Left lung (tissue), 10 donors: ENCODE data around the gene TTC33. TPM values are rescaled to one million over a fixed set of nuclear protein-coding genes. Genes with fewer than 3 reads are reported as not detected.
A peak's percentile ranks its signal among the peaks of the same experiment; 100 is the strongest.

ENCODE experiments used
- ATAC-seq: fragments of 200-7000 bp; cut with Tn5 transposase; one replicate; pipeline ENCODE4 v1.9.1; 2020; ENCODE audit warnings: moderate library complexity
- DNase-seq, 4 donors: peaks; one replicate each; pipeline ENCODE4 v3.0.0-alpha.2; 2013 to 2020
- H3K27ac ChIP-seq, 2 donors: fragments of 200-600 bp; sonication (generic) in 1 of 2; one replicate each; pipeline versions ENCODE4 v1.5.0 to v1.8.0; 2020 to 2021
- H3K27me3 ChIP-seq, 2 donors: fragments of 200-600 bp; sonication (generic) in 1 of 2; one replicate each; pipeline versions ENCODE4 v1.5.0 to v1.8.0; 2020 to 2021
- H3K36me3 ChIP-seq, 2 donors: fragments of 200-600 bp; sonication (generic) in 1 of 2; one replicate each; pipeline versions ENCODE4 v1.5.0 to v1.8.0; 2020 to 2021
- H3K4me1 ChIP-seq, 2 donors: fragments of 200-600 bp; one replicate each; pipeline ENCODE4 v1.8.0; 2021
- H3K4me3 ChIP-seq, 2 donors: fragments of 200-600 bp; sonication (generic) in 1 of 2; one replicate each; pipeline versions ENCODE4 v1.5.0 to v1.8.0; 2020 to 2021; ENCODE audit warnings: mild to moderate bottlenecking in 1 of 2
- H3K9me3 ChIP-seq, 2 donors: fragments of 200-600 bp; sonication (generic) in 1 of 2; one replicate each; pipeline versions ENCODE4 v1.5.0 to v1.8.0; 2020 to 2021
- CTCF ChIP-seq, 2 donors: fragments of 200-600 bp; sonication (generic) in 1 of 2; IDR thresholded peaks; one replicate each; pipeline versions ENCODE4 v1.5.0 to v1.8.0; 2021; ENCODE audit warnings: antibody characterized with exemption in 2 of 2
- intact Hi-C, 2 donors: fragments of 100-400 bp; cut with DNase I; formaldehyde crosslinking; loops; one replicate each; pipeline versions ENCODE4 v1.11.2 to v1.14.2; 2022
- polyA plus RNA-seq, 6 donors: library from polyadenylated mRNA; unstranded; fragments of 120-200 nt; gene quantifications; one replicate each; pipeline ENCODE4 v1.2.1, GENCODE V29; 2013; ENCODE audit not compliant: insufficient read length in 6 of 6
- total RNA-seq, 2 donors: library from RNA; stranded (reverse); fragmentation: NEBNext Ultra II Directional; extraction: Animal tissue kit (Norgen Biotek cat#: 25700); gene quantifications; one replicate each; pipeline ENCODE4 v1.2.1, GENCODE V29; 2021
- donor health status: DM: no; HTN: yes; CAD: no.
- donor health status: DM: no; HTN: no; CAD: no.

TTC33 gene
- total and polyA plus RNA-seq, 8 donors, result 11.1 to 41.0 (median 33.0) TPM

DNA sequence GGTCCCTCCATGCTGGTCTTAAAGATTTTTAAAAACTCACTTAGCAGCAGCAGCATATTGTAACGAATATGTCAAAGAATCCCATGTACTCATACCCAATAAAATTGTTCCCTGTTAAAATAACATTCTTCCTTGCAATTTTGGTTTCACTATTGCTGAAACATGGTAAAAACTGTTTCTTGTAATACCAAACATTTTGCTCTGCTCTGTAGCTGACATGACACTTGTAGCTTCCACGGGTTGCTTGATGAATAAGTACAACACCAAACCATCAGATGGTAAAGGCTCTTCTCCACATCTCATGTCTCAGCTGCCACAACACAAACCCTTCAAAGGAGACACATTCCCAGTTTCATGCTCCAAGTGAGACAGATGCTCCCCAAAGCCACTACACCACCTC is 256.8 kb downstream of the TTC33 start:
- Histone ChIP-seq H3K27ac (no peak overlapping the region), H3K4me1 (peaks cover 0 to 8% of the 10 kb centered on the region in 2 donors), H3K27me3 (no peaks in the 10 kb centered on the region), H3K4me3 (no peak overlapping the region), H3K36me3 (no peaks in the 10 kb centered on the region), H3K9me3 (no peaks in the 10 kb centered on the region)
- ATAC-seq (no peak), DNase-seq (no peak)
- TF ChIP-seq CTCF (IDR thresholded peaks at IDR 0.05), result no peak
- intact Hi-C loops, result no loop called here

DNA sequence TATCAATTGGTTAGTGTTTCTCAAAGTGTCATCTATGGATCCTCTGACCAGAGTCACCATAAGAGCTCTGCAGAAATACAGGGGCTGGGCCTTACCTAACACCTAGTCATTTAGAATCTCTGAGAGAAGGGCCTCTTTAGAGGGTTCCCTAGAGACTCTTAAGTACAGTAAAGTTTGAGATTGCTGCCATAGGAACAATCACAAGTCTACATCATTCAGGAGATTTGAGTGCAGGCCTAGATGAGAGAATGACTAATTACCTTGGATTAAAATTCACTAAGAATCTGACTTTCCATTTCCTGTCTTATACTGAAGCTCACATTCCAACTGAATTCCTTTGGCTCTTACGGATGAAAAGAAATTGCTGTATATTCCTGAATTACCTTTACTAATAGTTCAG is 258.2 kb downstream of the TTC33 start:
- intact Hi-C loops, result no loop called here
- H3K36me3 ChIP-seq, result no peaks in the 10 kb centered on the region
- H3K27me3 ChIP-seq, result no peaks in the 10 kb centered on the region
- no peak overlapping the region for H3K4me3 ChIP-seq
- peak; percentile 94 for ATAC-seq
- no peak overlapping the region for H3K27ac ChIP-seq
- no peak for TF ChIP-seq CTCF (IDR thresholded peaks at IDR 0.05)
- peak in 1 of 4 donors; percentile 40 for DNase-seq
- no peaks in the 10 kb centered on the region for H3K9me3 ChIP-seq
- H3K4me1 ChIP-seq, result peaks cover 0 to 8% of the 10 kb centered on the region in 2 donors

- Histone ChIP-seq H3K4me3 (no peak overlapping the region), H3K9me3 (no peaks in the 10 kb centered on the region), H3K27me3 (no peaks in the 10 kb centered on the region), H3K36me3 (no peaks in the 10 kb centered on the region), H3K4me1 (peaks cover 6 to 25% of the 10 kb centered on the region in 2 donors), H3K27ac (no peak overlapping the region)
- intact Hi-C loops, result no loop called here
- TF ChIP-seq CTCF (IDR thresholded peaks at IDR 0.05), result no peak
- DNase-seq (no peak), ATAC-seq (no peak)
These were observed 260.5 kb downstream of the TTC33 start for GRCh38 chr5:40495237-40495635.

DNA sequence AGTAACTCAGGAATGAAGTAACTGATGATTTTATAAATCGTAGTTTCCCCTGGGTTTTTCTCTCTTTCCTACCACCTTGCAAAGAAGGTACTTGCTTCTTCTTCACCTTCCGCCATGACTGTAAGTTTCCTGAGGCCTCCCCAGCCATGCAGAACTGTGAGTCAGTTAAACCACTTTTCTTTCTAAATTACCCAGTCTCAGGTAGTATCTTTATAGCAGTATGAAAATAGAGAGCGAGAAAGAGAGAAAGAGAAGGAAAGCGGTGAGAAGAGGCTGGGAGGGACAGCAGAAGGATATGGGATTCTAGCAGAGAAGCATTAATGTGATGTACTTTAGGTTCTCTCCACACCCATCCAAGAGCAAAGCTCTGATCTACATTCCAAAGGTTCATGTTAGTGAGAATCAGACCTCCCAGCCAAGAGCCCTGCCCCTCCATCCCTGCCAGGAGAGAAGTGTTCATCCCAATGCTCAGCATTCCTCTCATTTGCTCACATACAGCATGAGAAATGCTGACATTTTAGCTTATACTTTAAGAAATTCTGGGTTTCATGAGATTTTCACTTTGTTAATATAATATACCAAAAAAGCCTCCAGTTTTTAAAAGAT is 261.0 kb downstream of the TTC33 start:
- Histone ChIP-seq H3K4me3 (no peak overlapping the region), H3K9me3 (no peaks in the 10 kb centered on the region), H3K27ac (no peak overlapping the region), H3K4me1 (peaks cover 6 to 29% of the 10 kb centered on the region in 2 donors), H3K27me3 (no peaks in the 10 kb centered on the region), H3K36me3 (no peaks in the 10 kb centered on the region)
- DNase-seq, result no peak
- intact Hi-C loops, result no loop called here
- TF ChIP-seq CTCF (IDR thresholded peaks at IDR 0.05), result no peak
- no peak for ATAC-seq

DNA sequence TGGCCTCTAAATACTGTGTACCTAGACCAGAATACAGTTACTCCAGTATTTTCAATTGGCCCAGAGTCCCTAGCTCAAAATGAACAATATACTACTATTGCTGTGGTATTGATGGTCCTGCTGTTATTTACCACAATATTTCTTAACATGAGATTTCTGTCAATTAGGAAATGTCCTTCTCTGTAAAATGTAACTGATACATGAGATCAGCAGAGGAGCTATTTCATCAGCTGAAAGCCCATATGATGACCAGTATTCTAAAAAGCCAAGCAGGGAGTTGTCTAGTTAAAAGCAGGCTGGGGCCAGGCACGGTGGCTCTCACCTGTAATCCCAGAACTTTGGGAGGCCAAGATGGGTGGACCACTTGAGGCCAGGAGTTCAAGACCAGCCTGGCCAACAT is 263.7 kb downstream of the TTC33 start:
- Histone ChIP-seq H3K4me3 (no peak overlapping the region), H3K27ac (peak overlapping the region in 1 of 2 donors; percentile 55), H3K9me3 (no peaks in the 10 kb centered on the region), H3K27me3 (no peaks in the 10 kb centered on the region), H3K4me1 (peaks cover 6 to 29% of the 10 kb centered on the region in 2 donors), H3K36me3 (no peaks in the 10 kb centered on the region)
- no peak for DNase-seq
- ATAC-seq, result no peak
- TF ChIP-seq CTCF (IDR thresholded peaks at IDR 0.05), result no peak
- intact Hi-C loops, result no loop called here
